Endothelial cell of umbilical vein (primary cell): ENCODE data around the gene ANKDD1B. TPM values are rescaled to one million over a fixed set of nuclear protein-coding genes. Genes with fewer than 3 reads are reported as not detected.

Source experiments
- BruUV-seq: library from RNA; stranded (reverse); fragments of 400-500 nt; replicated peaks from 2 replicates; lab custom pipeline; 2021; lab: Mats Ljungman, UMichigan
- CTCF ChIA-PET: fragments of 300-600, 350-600 bp; sonication (Branson Sonifier 250); formaldehyde crosslinking; loops from one replicate; lab custom pipeline; 2021; ENCODE audit warnings: antibody characterized with exemption, inconsistent platforms; lab: Charles Lee
- POLR2A ChIA-PET: fragments of 300-600, 350-600 bp; sonication (Branson Sonifier 250); formaldehyde crosslinking; loops from one replicate; lab custom pipeline; 2021; ENCODE audit warnings: antibody characterized with exemption, inconsistent platforms; lab: Charles Lee
- DNase-seq: peaks from one replicate; pipeline ENCODE4 v3.0.0-alpha.2; 2011; ENCODE audit warnings: low read depth, low spot score
- FAIRE-seq: peaks from 2 replicates; lab custom pipeline; 2011; peaks lifted over from hg19 to GRCh38; lab: Jason Lieb, UNC
- H2AFZ ChIP-seq: 2 replicates; pipeline ENCODE4 v1.6.0; 2012; ENCODE audit warnings: low read depth, low read length, control low read depth, inconsistent platforms
- H3K27ac ChIP-seq: 2 replicates; pipeline ENCODE4 v1.5.1; 2011; ENCODE audit warnings: low read depth, mild to moderate bottlenecking, control low read depth, low read length, moderate library complexity; ENCODE audit not compliant: insufficient read depth
- H3K27me3 ChIP-seq, 2 experiments: 2 replicates each; pipeline versions ENCODE4 v1.6.0 to v1.6.1; 2011; ENCODE audit warnings: low read length in 2 of 2, mixed read lengths in 1 of 2; ENCODE audit not compliant: control insufficient read depth in 2 of 2, insufficient read depth in 2 of 2
- H3K36me3 ChIP-seq, 2 experiments: 2 replicates in 1 of 2; 3 replicates in 1 of 2; pipeline ENCODE4 v1.5.1; 2011; ENCODE audit warnings: low read length in 2 of 2, mild to moderate bottlenecking in 1 of 2, moderate library complexity in 1 of 2; ENCODE audit not compliant: control insufficient read depth in 2 of 2, insufficient read depth in 2 of 2; ENCODE audit errors: extremely low read depth in 1 of 2
- H3K4me1 ChIP-seq: 3 replicates; pipeline ENCODE4 v1.5.1; 2011; ENCODE audit warnings: mild to moderate bottlenecking, low read length; ENCODE audit not compliant: control insufficient read depth, insufficient read depth; ENCODE audit errors: extremely low read depth
- H3K4me2 ChIP-seq: 2 replicates; pipeline ENCODE4 v1.6.1; 2011; ENCODE audit warnings: low read length, control low read depth, mixed read lengths; ENCODE audit not compliant: insufficient read depth
- H3K4me3 ChIP-seq, 3 experiments: fragments of 200-600 bp in 1 of 3; sonication (generic), shearing (Covaris generic) in 1 of 3; replicated peaks in 1 of 3; 2 replicates each; pipeline ENCODE4 v1.5.1; 2011 to 2016; ENCODE audit warnings: control low read depth in 3 of 3, low read length in 3 of 3, mild to moderate bottlenecking in 2 of 3, inconsistent platforms in 1 of 3, low read depth in 1 of 3, moderate library complexity in 1 of 3; ENCODE audit not compliant: insufficient read depth in 1 of 3
- H3K79me2 ChIP-seq: 2 replicates; pipeline ENCODE4 v1.6.0; 2012; ENCODE audit warnings: low read length, inconsistent platforms; ENCODE audit not compliant: control insufficient read depth, insufficient read depth
- H3K9ac ChIP-seq: replicated peaks from 2 replicates; pipeline ENCODE3; 2011; ENCODE audit warnings: low read length, control low read depth; ENCODE audit not compliant: insufficient read depth; ENCODE audit errors: extremely low read depth
- H3K9me1 ChIP-seq: replicated peaks from 3 replicates; pipeline ENCODE4 v1.6.0; 2011; ENCODE audit warnings: mild to moderate bottlenecking, low read length; ENCODE audit not compliant: control insufficient read depth, insufficient read depth; ENCODE audit errors: extremely low read depth
- H3K9me3 ChIP-seq: replicated peaks from 2 replicates; pipeline ENCODE4 v1.5.1; 2012; ENCODE audit warnings: low read length, inconsistent platforms; ENCODE audit not compliant: control insufficient read depth, insufficient read depth
- H4K20me1 ChIP-seq: replicated peaks from 2 replicates; pipeline ENCODE3; 2011; ENCODE audit warnings: mild to moderate bottlenecking, low read length; ENCODE audit not compliant: control insufficient read depth, insufficient read depth; ENCODE audit errors: extremely low read depth
- CTCF ChIP-seq, 2 donors: IDR thresholded peaks; 1 replicate in 1 of 2; 2 replicates in 1 of 2; pipeline ENCODE4 v1.5.1; 2011; ENCODE audit warnings: low read length in 2 of 2, mild to moderate bottlenecking in 2 of 2, moderate library complexity in 2 of 2, control low read depth in 1 of 2, inconsistent platforms in 1 of 2, low read depth in 1 of 2; ENCODE audit not compliant: insufficient read depth in 1 of 2; ENCODE audit errors: extremely low read depth in 1 of 2
- EZH2 ChIP-seq: IDR thresholded peaks from 2 replicates; pipeline ENCODE4 v1.6.1; 2012; ENCODE audit warnings: borderline replicate concordance, low read depth, mild to moderate bottlenecking, moderate library complexity, low read length, inconsistent platforms; ENCODE audit not compliant: severe bottlenecking
- FOS ChIP-seq: IDR thresholded peaks from 2 replicates; pipeline ENCODE4 v1.6.1; 2011; ENCODE audit warnings: mild to moderate bottlenecking, low read length, moderate library complexity, borderline replicate concordance; ENCODE audit not compliant: insufficient read depth
- GATA2 ChIP-seq: IDR thresholded peaks from 2 replicates; pipeline ENCODE4 v1.7.0; 2011; ENCODE audit warnings: low read depth, mild to moderate bottlenecking, moderate library complexity, mixed read lengths, low read length; ENCODE audit not compliant: insufficient read length, insufficient read depth
- JUN ChIP-seq: IDR thresholded peaks from 2 replicates; pipeline ENCODE4 v1.6.1; 2011; ENCODE audit warnings: borderline replicate concordance, low read depth; ENCODE audit not compliant: insufficient read length, insufficient read depth
- MAX ChIP-seq: IDR thresholded peaks from 2 replicates; pipeline ENCODE4 v1.6.1; 2011; ENCODE audit not compliant: insufficient read depth, insufficient read length
- MYC ChIP-seq: IDR thresholded peaks from one replicate; pipeline ENCODE4 v1.6.1; 2011; ENCODE audit warnings: mild to moderate bottlenecking, low read depth, low read length
- POLR2A ChIP-seq: IDR thresholded peaks from 2 replicates; pipeline ENCODE4 v1.6.1; 2012; ENCODE audit warnings: low read depth, mild to moderate bottlenecking, control low read depth, low read length
- POLR2AphosphoS5 ChIP-seq: IDR thresholded peaks from 2 replicates; pipeline ENCODE4 v1.6.1; 2012; ENCODE audit warnings: low read depth, mild to moderate bottlenecking, control low read depth, low read length, moderate library complexity; ENCODE audit not compliant: insufficient read depth
- dilution Hi-C: fragments of 300-500 bp; cut with MboI; formaldehyde crosslinking; loops from one replicate; pipeline ENCODE4 v1.15.0; 2019; ENCODE audit warnings: low sequenced_read_pairs; ENCODE audit not compliant: extremely low pct_ligation_motif_present
- intact Hi-C: fragments of 100-400 bp; cut with micrococcal nuclease; formaldehyde crosslinking; loops from one replicate; pipeline ENCODE4 v1.10.0; 2022
- polyA plus RNA-seq, 4 experiments: library from polyadenylated mRNA; depleted of rRNA in 3 of 4; stranded (reverse) in 3 of 4; unstranded in 1 of 4; fragments of >200 nt; gene quantifications; 2 replicates each; pipeline versions ENCODE4 v1.2.1 to v1.2.3, GENCODE V29; 2011 to 2012; ENCODE audit warnings: missing spikeins in 1 of 4
- total RNA-seq: library from RNA; stranded (reverse); gene quantifications from 2 replicates; pipeline ENCODE4 v1.2.3, GENCODE V29; 2021

The ANKDD1B gene
- total and polyA plus RNA-seq, 2 donors (not counting 3 experiments of a cell fraction or from before 2014, with no cell fraction given): 0.15 to 0.71 TPM

GRCh38 chr5:75690669-75691068 lies 79.4 kb downstream of the ANKDD1B start:
- TF ChIP-seq MAX: no peak
- no peak for TF ChIP-seq MYC
- TF ChIP-seq GATA2: no peak
- no peak for TF ChIP-seq JUN
- no peak for TF ChIP-seq POLR2A
- no peak for TF ChIP-seq POLR2AphosphoS5
- no peak for TF ChIP-seq EZH2
- TF ChIP-seq CTCF (IDR thresholded peaks at IDR 0.05; ENCODE audit: extremely low read depth in 1 of 2, insufficient read depth in 1 of 2, low read depth in 1 of 2, low read length in 2 of 2): no peak
- no peak for TF ChIP-seq FOS
- ChIA-PET CTCF (interaction anchor here (0.8 to 2.9 kb wide), 3 partner anchors 10 to 454 kb away, joined by 3 to 17 read pairs (median 4); partner anchors contain the start of gene ANKRD31), POLR2A (no interaction called here)
- Histone ChIP-seq H3K9me3 (no peaks in the 10 kb centered on the region), H3K36me3 (peaks cover 1 to 13% of the 10 kb centered on the region in 2 experiments), H3K9ac (no peak overlapping the region), H3K4me2 (no peak overlapping the region), H2AFZ (no peak overlapping the region), H3K79me2 (no peaks in the 10 kb centered on the region), H4K20me1 (no peaks in the 10 kb centered on the region), H3K9me1 (no peaks in the 10 kb centered on the region), H3K4me1 (no peaks in the 10 kb centered on the region), H3K27me3 (no peaks in the 10 kb centered on the region), H3K27ac (no peak overlapping the region), H3K4me3 (no peak overlapping the region)
- no TSS peak for BruUV-seq
- dilution Hi-C loops: no loop called here
- FAIRE-seq (no peak), DNase-seq (no peak)
- intact Hi-C loops: no loop called here
